HG03460 (cell line): ENCODE data around the gene OAF.

Source experiments
- ATAC-seq: cut with Tn5 transposase; IDR thresholded peaks from one replicate; pipeline ENCODE4 v1.9.1; 2021; ENCODE audit not compliant: unreplicated experiment

Gene OAF

GRCh38 chr11:120221115-120221752, 10.4 kb downstream of the OAF start:
- ATAC-seq: no peak

GRCh38 chr11:120222916-120223315, 12.1 kb downstream of the OAF start:
- no peak for ATAC-seq

- no peak for ATAC-seq
These were observed 13.0 kb downstream of the OAF start for GRCh38 chr11:120223793-120224192.

GRCh38 chr11:120224361-120224760, 13.5 kb downstream of the OAF start:
- ATAC-seq: no peak

- ATAC-seq: no peak
These were observed 14.4 kb downstream of the OAF start for GRCh38 chr11:120224972-120225909.

- no peak for ATAC-seq
These were observed 15.4 kb downstream of the OAF start for GRCh38 chr11:120226242-120226641.

- no peak for ATAC-seq
These were observed 15.9 kb downstream of the OAF start for GRCh38 chr11:120226714-120227113.

GRCh38 chr11:120227228-120227852, 16.5 kb downstream of the OAF start:
- ATAC-seq: no peak

GRCh38 chr11:120228794-120229384, 18.1 kb downstream of the OAF start:
- no peak for ATAC-seq

GRCh38 chr11:120229451-120230424, 18.9 kb downstream of the OAF start:
- no peak for ATAC-seq

GRCh38 chr11:120230433-120231071, 19.7 kb downstream of the OAF start:
- ATAC-seq: no peak

- ATAC-seq: no peak
These were observed 21.1 kb downstream of the OAF start for GRCh38 chr11:120231963-120232362.

GRCh38 chr11:120233207-120233803, 22.5 kb downstream of the OAF start:
- ATAC-seq: no peak

- no peak for ATAC-seq
These were observed 24.3 kb downstream of the OAF start for GRCh38 chr11:120235024-120235628.

- no peak for ATAC-seq
These were observed 25.6 kb downstream of the OAF start for GRCh38 chr11:120236169-120237107.

GRCh38 chr11:120238968-120239620, 28.3 kb downstream of the OAF start:
- ATAC-seq: no peak
